Activated CD8-positive, alpha-beta memory T cell treated with anti-CD3 and anti-CD28 coated beads for 1 hour (primary cell): ENCODE measurements around the gene MARCHF3.
"Not testable (repeated sequence)": the region's sequence is repeated elsewhere in the genome, so short reads cannot be mapped to it uniquely, and the experiment has no call there.

Experiments used
- DNase-seq, 2 donors: peaks; one replicate each; pipeline ENCODE4 v3.0.0-alpha.2; 2020; ENCODE audit warnings: low read depth in 1 of 2; ENCODE audit errors: extremely low read depth in 1 of 2

MARCHF3 gene, protein sequence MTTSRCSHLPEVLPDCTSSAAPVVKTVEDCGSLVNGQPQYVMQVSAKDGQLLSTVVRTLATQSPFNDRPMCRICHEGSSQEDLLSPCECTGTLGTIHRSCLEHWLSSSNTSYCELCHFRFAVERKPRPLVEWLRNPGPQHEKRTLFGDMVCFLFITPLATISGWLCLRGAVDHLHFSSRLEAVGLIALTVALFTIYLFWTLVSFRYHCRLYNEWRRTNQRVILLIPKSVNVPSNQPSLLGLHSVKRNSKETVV

DNA sequence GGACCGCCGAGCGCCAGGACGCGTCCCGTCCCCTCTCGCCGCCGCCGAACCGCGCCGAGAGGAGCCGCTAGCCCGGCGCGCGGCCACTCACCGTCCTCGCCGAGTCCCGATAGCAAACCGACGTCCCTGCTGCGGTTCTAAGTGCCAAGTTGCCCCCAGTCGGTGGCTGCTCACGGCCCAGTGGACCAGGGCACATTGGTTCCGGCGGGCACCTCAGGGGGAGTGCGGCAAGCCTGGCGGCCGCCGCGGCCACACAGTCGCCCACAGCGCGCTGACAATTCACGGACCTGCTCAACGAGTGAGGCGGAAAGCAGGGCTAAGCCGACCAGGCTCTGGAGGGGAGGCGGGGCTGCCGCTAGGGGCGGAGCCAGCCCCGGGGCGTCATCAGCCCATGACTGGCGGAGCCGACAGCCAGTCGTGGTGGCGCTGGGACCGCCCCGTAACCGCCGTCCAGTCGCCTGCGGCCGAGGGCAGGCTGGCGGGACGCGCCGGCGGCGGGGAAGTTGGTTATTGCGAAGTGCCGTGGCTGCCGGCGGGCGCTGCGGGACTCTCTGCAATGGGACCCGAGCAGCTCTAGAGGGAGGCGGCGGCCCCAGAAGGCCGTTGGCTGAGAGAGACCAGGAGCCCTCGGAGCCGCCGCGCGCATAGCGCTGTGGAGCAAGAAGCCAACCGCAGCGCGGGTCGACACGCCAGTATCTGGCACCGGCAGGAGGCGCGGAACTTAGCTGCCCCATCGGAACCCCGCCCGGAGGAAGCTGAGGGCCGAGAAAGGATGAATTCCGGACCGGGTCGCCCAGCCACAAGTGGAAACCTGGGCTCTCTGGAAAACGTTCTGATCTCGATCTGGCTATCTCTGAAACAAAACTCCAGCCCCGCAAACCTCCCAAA lies at the start of gene MARCHF3:
TSS of gene MARCHF3 (minus strand) at position 300 of the 888 bp plus-strand sequence. CDS start 112,387 bp downstream, outside the sequence.
- peak; percentile 74 to 88 for DNase-seq

DNA sequence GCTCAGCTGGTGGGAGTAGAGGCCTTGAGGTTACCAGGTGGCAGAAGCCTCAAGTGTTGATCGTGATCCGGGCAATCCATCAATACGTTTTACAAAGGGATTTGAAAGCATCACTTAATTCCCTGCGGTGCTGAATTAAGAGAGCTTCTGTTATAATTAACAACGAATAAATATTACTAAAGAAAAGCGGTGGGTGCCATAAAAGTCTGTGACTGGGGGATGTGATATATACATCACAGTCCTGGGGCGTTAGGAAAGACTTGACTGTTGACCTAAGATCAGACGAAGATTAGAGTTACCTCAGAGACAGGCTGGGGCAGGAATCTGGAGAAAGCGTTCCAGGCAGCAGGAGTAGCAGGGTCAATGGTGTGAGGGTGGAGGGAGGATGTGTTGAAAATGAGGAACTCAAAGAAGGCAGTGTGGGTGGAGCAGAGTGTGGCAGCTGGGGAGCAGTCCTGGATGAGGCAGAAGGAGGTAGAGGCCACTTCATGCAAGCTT lies 49.7 kb upstream of the MARCHF3 start:
- DNase-seq: no peak

DNA sequence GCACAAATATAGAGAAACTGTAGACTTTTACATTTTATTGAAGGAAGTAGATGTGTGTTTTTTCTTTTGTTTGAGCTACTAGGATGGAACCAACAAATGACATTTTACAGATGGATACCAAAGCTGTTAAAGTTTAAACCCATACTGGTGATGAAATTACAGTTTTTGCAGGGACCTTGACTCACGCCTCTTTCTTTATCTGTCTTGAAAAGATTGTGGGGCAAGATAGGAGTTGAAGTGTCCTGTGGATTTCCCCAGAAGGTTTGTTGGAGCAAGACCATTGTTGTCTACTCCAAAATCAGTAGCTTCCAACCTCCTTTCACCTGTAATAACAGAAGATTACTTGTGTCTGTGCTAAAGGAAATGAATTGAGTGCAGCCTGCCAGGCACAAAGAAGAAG lies 47.0 kb upstream of the MARCHF3 start:
- DNase-seq: no peak

DNA sequence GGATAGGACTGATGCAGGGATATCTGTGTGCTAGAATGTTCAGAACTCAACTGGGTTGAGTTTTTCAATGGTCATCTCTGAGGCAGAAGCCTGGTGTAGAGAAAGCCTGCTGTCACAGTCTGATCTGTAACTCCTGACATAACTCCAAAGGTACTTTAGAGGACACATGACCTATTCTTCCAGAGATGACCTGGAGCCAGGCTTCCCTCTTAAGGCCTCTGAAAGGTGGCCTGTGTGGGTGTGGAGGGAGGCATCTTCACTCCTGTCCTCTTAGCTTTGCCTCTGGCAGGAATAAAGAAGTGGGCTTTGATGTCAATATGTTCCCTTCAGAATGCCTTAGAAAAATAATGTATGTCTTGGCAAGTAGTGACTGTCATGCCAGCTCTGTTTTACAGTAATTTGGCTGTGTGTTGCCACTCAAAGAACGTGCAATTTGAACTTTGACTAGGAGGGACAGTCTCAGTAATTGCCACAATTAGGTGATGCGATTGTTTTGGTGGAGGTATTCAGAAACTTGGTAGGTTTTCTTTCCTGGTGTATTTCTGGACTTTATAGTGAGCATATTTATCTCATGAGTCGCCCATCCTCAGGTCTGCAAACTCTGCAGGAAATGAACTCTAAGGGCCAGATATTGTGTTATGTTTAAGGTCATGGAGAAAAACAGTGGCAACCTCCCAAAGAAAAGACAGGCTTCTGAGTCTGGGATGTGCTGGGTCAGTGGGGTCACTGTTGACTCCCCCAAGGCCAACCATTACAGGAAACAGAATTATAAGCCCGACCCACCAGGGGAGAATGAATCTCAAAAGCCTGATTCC lies 46.2 kb upstream of the MARCHF3 start:
- no peak for DNase-seq

DNA sequence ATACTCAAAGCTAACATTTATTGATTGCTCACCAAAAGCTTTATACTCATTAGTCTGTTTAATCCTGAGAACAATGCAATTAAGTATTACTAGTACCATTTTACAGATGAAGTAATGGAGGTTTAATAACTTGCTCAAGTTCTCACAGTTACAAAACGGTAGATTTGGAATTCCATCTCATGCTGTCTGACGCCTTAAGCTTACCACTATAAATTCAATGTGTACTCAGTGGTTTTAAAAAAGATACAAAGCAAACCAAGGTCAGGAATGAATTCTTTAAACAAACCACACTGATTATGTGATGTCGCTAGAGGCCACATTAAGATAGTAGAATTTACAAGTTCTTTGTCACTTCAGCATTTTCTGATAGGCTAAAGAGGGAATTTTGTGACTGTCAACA lies 44.1 kb upstream of the MARCHF3 start:
- DNase-seq: no peak

DNA sequence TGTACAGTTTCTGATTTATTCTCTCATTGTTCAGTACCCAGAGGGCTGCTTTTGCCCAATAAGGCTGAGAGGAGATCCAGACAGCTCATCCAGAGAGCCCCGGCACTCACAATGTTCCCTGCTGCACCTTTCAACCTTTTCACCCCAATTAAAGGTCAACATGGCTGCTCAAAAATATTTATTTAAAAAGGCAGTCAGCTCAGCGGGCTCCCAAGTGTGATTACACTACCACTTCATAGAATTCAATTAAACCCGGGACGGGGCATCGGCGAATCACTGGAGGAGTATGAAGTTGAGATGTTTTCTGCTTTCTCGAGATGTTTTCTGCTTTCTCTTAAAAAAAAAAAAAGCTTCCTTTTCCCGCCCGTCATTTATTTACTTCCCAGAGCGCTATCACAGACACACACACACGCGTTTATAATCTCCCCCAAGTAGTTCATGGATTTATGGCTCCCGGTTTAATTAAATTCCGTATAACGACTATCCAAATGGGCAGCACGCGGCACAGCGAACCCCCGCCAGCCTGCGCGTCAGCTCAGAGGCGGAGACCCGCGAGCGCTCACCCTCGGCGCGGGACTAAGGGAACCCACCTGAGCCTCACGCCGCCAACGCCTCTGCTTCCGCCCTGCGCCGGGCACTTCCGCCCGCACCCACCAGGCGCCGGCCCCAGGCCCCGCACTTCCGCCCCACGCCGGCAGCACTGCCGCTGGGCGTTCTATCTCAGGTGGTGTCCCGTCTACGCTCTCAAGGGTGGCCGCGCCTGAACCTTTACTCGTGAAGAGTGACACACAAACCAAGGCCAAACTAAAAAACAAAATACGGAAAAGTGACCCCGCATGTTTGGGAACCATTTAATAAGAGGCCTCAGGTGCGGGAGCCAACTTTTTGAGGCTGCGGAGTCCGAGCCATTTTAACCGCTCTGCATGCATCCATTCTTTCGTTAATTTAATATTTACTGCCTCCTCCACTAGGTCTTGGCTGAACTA lies 42.8 kb upstream of the MARCHF3 start, which contains the start of gene C5orf63:
TSS of gene C5orf63 (minus strand) at position 642 of the 986 bp plus-strand sequence. CDS start 14,507 bp downstream, outside the sequence.
- peak; percentile 10 to 39 for DNase-seq

DNA sequence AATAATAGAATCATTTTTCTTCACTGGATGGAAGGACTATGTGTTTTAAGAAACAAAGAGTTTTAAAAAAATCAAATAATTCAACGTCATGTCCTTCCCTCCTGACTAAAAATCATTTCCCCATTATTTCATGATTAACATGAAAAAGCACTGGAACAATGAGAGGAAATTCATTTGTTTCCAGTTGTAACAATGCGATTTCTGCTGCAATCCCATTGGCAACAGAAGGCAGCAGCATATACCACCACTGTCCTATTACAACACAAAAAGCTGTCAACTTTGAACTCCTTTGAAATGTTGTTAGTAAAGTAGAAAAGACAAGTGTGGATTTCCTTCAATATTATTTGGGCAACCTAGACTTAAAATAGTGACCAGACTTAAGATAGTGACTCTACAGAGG lies 39.9 kb upstream of the MARCHF3 start:
- no peak for DNase-seq

DNA sequence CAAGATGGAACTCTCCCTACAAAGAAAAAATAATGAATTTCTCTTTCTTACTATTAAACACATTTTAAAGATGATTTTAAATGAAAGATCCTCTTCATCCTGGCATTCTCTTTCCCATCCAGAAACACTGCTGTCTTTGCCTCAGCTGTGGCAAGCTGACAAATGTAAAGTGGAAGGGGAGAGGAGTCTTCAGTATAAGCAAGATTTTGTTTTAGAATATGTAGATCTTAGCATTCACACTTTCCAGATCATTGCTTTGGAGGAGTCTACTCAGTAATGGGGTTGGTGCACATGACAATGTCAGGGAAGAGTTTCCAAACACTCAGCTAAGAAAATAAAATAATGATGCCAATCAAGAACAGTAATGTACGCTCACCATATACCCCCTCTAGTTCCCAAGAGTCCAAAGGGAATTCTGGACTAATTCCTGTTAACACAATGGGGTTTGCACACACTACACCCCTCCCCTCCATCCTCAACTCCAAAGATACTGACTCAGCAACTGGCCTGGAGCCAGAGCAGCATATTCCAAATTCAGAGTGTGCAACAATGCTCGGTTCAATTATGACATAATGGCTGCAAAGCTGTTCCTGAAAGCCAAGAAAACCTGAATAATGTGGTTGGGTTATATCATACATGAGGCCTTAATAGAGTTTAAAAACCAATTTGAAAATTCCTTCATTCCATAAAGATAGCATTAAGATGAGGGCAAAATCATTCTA lies 38.3 kb upstream of the MARCHF3 start:
- no peak for DNase-seq

DNA sequence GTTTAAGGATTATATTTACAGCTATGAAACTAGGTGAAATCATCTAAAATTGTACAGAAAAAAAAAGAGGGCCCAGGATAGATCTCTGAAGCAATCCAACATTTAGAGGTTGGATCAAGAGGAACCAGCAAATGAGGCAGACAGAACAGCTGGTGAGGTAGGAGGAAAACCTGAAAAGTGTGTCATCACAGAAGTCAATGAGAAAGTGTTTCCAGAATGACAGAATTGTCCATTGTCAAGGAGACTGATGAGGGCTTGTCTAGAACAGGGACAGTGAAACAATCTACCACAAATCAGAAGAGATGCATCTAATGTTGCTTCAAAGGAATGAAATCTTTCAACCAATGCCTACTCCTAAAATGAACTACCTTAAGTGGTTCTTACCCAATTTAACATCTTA lies 36.4 kb upstream of the MARCHF3 start:
- no peak for DNase-seq

DNA sequence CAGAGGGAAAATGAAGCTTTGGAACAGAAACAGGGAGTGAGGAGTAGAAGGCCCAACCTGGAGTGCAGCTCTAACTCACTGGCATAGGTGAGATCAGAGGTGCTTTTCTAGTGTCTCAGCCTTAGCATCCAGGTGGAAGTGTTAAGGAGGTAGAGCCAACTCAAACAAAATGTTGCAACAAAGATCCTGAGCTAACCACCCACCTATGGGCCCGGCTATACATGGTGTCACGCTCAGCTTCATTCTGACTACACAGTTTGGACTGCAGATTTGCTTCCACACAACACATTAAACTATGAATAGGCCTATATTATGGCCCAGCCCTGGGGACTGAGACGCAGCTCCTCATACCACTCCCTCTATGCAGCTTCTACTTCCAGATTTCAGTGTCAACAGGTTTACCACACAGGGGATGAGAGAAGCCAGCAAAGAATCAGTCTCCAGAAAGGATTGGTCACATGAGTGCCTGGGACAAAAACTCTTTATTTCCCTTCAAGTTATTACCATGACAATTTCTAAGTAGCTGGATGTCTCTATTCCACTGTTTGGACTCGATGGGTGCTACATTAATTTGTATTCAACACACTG lies 34.0 kb upstream of the MARCHF3 start:
- DNase-seq: no peak

DNA sequence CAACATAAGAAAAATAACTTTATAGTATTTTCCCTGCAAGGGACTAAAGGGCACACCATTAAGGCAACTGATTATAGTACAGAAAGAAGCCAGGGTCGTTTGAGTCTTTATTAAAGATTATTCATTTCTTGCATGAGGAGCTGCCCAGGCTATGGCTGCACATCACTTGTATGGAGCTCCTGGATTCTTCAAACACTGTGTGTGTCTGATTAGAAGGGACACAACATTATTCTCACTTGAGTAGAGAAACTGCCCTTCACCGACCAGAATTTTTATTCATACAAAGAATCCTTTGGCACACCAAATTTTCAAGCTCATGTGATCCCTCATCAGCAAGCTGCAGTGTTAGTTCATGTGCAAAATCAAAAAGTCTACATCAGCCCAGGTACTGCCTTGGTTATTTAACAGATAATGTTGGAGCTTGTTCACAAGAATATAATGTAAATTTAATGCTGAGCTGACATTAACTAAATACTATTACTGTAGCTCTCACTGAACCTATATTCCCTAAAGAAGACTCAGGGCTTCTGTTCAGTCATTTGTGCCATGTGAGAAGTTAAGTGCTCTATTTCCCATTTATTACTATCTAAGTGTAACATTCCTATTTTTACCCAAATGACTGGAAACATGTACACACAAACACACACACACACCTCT lies 33.0 kb upstream of the MARCHF3 start:
- DNase-seq: no peak

DNA sequence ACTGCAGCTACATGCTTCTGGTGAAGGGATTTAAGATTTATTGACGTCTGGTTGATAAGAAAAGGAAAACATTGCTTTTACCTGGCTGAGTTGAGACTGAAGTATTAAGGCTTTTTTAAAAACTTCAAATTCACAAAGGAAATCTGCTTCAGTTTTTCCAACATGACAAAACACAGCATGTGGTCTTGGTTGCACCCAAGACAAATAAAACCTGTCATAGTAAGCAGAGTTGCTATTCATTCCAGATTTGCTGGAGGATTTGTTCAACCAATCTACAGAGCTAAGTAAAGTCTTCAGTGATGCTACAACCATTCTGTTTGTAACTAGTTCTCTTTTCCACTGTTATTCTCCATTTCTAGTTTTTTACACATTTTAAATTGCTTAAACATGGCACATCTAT lies 31.6 kb upstream of the MARCHF3 start:
- DNase-seq: no peak

DNA sequence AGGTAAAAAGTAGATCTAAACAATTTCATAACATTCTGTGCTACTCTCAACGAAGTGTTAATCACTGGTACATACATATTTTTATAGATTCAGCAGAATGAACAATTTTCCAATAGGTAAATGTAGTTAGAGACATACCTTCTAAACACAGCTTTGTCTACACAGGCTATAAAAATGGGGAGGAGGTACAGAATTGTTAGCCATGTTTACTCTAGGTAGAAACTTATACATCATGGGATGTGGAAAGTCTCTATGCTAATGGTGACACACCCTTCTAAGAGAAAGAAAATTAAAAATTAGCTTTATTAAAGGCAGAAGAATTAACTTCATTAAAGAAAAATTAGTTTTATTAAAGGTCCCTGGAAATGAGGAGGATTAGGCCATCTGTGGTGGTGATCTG lies 31.2 kb upstream of the MARCHF3 start:
- no peak for DNase-seq

DNA sequence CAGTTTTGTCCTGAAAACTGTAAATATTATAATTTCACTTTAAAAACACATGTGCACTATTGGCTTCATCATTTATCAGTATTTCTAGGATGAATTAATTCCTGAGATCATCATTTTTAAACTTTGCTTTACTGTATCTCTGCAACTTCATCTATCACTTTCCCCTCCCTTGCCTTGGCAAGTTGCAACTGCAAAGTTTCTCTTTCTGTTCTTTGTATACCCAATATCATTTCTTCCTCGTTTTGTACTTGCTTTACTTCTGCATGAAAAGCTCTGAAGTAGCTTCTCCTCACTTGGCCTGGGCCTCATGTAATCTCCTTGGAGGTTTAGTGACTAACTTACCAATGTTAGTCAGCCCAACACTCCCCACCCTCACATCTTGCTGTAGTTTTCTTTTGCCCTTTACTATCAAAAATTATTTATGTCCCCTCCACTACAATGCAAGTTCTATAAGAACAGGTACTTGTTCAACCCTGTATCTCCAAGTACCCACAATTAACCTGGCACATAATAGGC lies 30.2 kb upstream of the MARCHF3 start:
- no peak for DNase-seq

DNA sequence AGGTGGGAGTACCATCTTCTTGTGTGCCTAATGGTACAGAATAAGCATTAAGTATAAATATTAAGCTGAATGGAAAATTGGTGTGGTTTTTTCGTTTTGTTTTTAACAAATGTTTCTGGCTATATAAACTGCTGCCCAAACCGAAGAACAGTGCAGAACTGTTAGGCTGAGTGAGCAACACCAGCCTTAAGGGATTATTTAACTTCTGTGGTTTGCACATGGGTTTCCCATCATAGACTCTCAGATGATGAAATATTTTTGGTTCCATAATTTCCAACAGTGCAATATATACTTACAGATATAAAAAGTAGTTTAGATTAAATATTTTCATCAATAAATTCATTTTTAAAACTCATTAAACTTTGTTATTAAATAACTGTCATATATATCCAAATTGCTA lies 26.5 kb upstream of the MARCHF3 start:
- DNase-seq: no peak

DNA sequence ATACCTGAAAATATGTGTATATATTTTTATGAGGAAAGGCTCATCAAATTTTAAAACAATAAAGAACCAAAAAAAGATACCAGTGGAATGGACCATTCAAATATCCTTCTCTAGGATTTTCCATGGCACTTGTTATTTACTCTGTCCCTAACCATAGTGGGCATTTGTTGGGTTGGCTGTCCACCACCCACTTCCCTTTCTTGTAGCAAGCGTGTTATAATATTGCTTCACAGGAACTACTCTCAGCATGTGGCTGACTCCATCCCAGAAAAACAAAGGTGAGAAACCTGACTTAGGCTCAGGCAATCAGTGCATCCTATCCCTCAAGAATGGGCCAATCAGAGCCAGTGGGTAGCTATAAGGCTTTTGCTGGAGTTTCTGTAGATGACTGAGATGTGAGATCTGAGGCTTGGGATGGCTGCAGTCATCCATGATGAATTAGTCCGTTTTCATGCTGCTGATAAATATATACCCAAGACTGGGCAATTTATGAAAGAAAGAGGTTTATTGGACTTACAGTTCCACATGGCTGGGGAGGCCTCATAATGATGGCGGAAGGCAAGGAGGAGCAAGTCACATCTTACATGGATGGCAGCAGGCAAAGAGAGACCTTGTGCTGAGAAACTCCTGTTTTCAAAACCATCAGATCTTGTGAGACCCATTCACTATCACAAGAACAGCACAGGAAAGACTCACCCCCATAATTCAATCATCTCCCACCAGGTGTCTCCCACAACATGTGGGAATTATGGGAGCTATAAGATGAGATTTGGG lies 25.7 kb upstream of the MARCHF3 start:
- no peak for DNase-seq

DNA sequence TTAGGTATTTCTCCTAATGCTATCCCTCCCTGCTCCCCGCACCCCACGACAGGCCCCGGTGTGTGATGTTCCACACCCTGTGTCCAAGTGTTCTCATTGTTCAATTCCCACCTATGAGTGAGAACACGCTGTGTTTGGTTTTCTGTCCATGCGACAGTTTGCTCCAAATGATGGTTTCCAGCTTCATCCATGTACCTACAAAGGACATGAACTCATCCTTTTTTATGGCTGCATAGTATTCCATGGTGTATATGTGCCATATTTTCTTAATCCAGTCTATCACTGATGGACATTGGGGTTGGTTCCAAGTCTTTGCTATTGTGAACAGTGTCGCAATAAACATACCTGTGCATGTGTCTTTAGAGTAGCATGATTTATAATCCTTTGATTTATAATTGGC lies 23.2 kb upstream of the MARCHF3 start:
- not testable (repeated sequence) for DNase-seq
